Central memory CD8-positive, alpha-beta T cell (primary cell): ENCODE results near the gene TMCO4.

Experiments
- ATAC-seq: fragments of 150-1000 bp; cut with Tn5 transposase; replicated peaks from 2 replicates; pipeline ENCODE4 v1.10.0; 2022; ENCODE audit warnings: mild to moderate bottlenecking, moderate FRiP score, moderate number of reproducible peaks; ENCODE audit not compliant: poor library complexity, severe bottlenecking; ENCODE audit errors: extremely low read depth
- DNase-seq, 2 donors: peaks; one replicate each; pipeline ENCODE4 v3.0.0; 2021; ENCODE audit warnings: low spot score in 2 of 2
- H3K27ac Mint-ChIP-seq: one replicate; pipeline ENCODE4 v1.8.0; 2022; ENCODE audit warnings: low read depth, mild to moderate bottlenecking, moderate library complexity, mixed read lengths
- H3K27me3 Mint-ChIP-seq: one replicate; pipeline ENCODE4 v1.8.0; 2022; ENCODE audit warnings: mixed read lengths
- H3K36me3 Mint-ChIP-seq: one replicate; pipeline ENCODE4 v1.8.0; 2022; ENCODE audit warnings: mild to moderate bottlenecking, moderate library complexity, mixed read lengths; ENCODE audit not compliant: insufficient read depth
- H3K4me1 Mint-ChIP-seq: one replicate; pipeline ENCODE4 v1.8.0; 2022; ENCODE audit warnings: mixed read lengths
- H3K4me3 Mint-ChIP-seq: one replicate; pipeline ENCODE4 v1.8.0; 2022; ENCODE audit warnings: mild to moderate bottlenecking, moderate library complexity, mixed read lengths
- H3K9me3 Mint-ChIP-seq: one replicate; pipeline ENCODE4 v1.8.0; 2022; ENCODE audit warnings: mixed read lengths

TMCO4 gene

GRCh38 chr1:19750101-19750881, 49.4 kb downstream of the TMCO4 start:
- H3K27me3 Mint-ChIP-seq = no peaks in the 10 kb centered on the region
- ATAC-seq (no peak), DNase-seq (no peak)
- H3K36me3 Mint-ChIP-seq = peaks cover 22% of the 10 kb centered on the region
- no peaks in the 10 kb centered on the region for H3K9me3 Mint-ChIP-seq
- no peak overlapping the region for H3K4me3 Mint-ChIP-seq
- H3K27ac Mint-ChIP-seq = no peak overlapping the region
- no peaks in the 10 kb centered on the region for H3K4me1 Mint-ChIP-seq

- no peaks in the 10 kb centered on the region for H3K27me3 Mint-ChIP-seq
- ATAC-seq = no peak
- no peak for DNase-seq
- no peaks in the 10 kb centered on the region for H3K4me1 Mint-ChIP-seq
- no peak overlapping the region for H3K27ac Mint-ChIP-seq
- no peak overlapping the region for H3K4me3 Mint-ChIP-seq
- H3K36me3 Mint-ChIP-seq = peaks cover 19% of the 10 kb centered on the region
- H3K9me3 Mint-ChIP-seq = no peaks in the 10 kb centered on the region
These were observed 50.0 kb downstream of the TMCO4 start for GRCh38 chr1:19749685-19750084.

- DNase-seq (no peak), ATAC-seq (no peak)
- peaks cover 20% of the 10 kb centered on the region for H3K36me3 Mint-ChIP-seq
- H3K4me1 Mint-ChIP-seq = no peaks in the 10 kb centered on the region
- H3K9me3 Mint-ChIP-seq = no peaks in the 10 kb centered on the region
- H3K27ac Mint-ChIP-seq = no peak overlapping the region
- no peaks in the 10 kb centered on the region for H3K27me3 Mint-ChIP-seq
- H3K4me3 Mint-ChIP-seq = no peak overlapping the region
These were observed 52.0 kb downstream of the TMCO4 start for GRCh38 chr1:19747761-19748160.

- ATAC-seq = no peak
- Mint-ChIP-seq H3K9me3 (no peaks in the 10 kb centered on the region), H3K36me3 (peaks cover 15% of the 10 kb centered on the region), H3K27ac (no peak overlapping the region), H3K4me1 (no peaks in the 10 kb centered on the region), H3K4me3 (no peak overlapping the region), H3K27me3 (no peaks in the 10 kb centered on the region)
- DNase-seq = no peak
These were observed 54.8 kb downstream of the TMCO4 start for GRCh38 chr1:19744886-19745285.

DNA sequence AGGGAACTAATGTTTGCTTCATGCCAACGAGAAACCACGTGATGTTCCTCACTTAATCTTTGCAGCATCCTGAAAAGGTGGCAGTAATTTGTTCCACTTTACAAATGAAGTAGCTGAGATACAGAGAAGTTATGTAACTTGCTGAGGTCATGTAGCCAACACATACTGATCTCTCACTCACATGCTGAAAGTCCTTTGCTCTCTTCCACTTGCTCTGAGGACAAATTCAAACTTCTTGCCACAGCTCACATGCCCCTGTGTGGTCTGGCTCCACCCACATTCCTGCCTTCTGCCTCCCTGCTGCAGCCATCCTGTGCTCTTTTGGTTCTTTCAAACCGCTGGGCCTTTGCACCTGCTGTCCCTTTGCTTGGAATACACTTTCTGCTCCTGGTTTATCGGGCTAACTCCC, 55.4 kb downstream of the TMCO4 start:
- Mint-ChIP-seq H3K9me3 (no peaks in the 10 kb centered on the region), H3K27me3 (no peaks in the 10 kb centered on the region), H3K4me3 (no peak overlapping the region), H3K27ac (no peak overlapping the region), H3K36me3 (peaks cover 15% of the 10 kb centered on the region), H3K4me1 (no peaks in the 10 kb centered on the region)
- ATAC-seq (no peak), DNase-seq (no peak)

GRCh38 chr1:19743793-19744192, 55.9 kb downstream of the TMCO4 start:
- H3K36me3 Mint-ChIP-seq = peaks cover 15% of the 10 kb centered on the region
- no peaks in the 10 kb centered on the region for H3K27me3 Mint-ChIP-seq
- H3K4me3 Mint-ChIP-seq = no peak overlapping the region
- no peaks in the 10 kb centered on the region for H3K9me3 Mint-ChIP-seq
- ATAC-seq (no peak), DNase-seq (no peak)
- no peaks in the 10 kb centered on the region for H3K4me1 Mint-ChIP-seq
- no peak overlapping the region for H3K27ac Mint-ChIP-seq

DNA sequence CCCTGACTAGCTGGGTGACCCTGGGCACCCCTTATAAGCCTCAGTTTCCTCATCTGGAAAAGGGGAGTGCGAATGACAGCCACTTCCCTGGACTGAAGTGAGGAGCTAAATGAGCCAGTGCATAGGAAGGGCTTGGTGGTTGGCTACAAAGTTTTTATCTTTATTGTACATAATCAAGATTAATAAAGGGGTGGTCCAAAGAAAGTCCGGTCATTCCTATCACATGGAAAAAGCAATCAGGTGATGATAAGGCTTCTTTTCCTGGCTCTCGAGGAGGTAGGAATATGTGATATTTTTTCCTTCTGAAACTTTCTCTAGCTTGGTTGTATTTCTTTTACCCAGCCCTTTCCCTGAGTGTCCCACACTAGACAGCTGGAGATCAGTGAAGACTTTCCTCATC, 56.5 kb downstream of the TMCO4 start:
- Mint-ChIP-seq H3K9me3 (no peaks in the 10 kb centered on the region), H3K4me3 (no peak overlapping the region), H3K4me1 (no peaks in the 10 kb centered on the region), H3K36me3 (peaks cover 13% of the 10 kb centered on the region), H3K27ac (no peak overlapping the region), H3K27me3 (no peaks in the 10 kb centered on the region)
- DNase-seq = no peak
- ATAC-seq = no peak

GRCh38 chr1:19739628-19740027, 60.1 kb downstream of the TMCO4 start:
- Mint-ChIP-seq H3K27me3 (no peaks in the 10 kb centered on the region), H3K4me1 (no peaks in the 10 kb centered on the region), H3K4me3 (no peak overlapping the region), H3K27ac (no peak overlapping the region), H3K9me3 (no peaks in the 10 kb centered on the region), H3K36me3 (peaks cover 6% of the 10 kb centered on the region)
- ATAC-seq (no peak), DNase-seq (no peak)

DNA sequence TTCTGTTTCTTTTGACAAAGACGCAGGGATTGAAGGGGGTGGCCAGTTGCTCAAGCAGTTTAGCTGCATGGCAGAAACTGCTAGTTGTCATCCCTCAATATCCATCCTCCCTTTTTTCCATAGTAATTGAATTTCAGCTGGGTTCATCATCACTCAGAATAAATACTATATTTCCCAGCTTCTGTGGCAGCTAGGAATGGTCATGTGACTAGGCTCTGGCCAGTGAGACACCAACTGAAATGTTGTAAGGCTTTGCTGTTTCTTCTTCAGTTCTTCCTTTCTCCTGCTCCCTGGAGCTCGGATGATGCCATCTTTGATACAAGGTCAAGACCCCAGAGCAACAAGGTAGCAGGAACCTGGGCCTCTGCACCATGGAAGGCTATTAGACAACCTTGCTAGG, 61.0 kb downstream of the TMCO4 start:
- Mint-ChIP-seq H3K4me1 (no peaks in the 10 kb centered on the region), H3K27me3 (no peaks in the 10 kb centered on the region), H3K36me3 (peaks cover 3% of the 10 kb centered on the region), H3K4me3 (no peak overlapping the region), H3K27ac (no peak overlapping the region), H3K9me3 (no peaks in the 10 kb centered on the region)
- DNase-seq = no peak
- no peak for ATAC-seq

GRCh38 chr1:19738076-19738475, 61.6 kb downstream of the TMCO4 start:
- peaks cover 3% of the 10 kb centered on the region for H3K36me3 Mint-ChIP-seq

DNA sequence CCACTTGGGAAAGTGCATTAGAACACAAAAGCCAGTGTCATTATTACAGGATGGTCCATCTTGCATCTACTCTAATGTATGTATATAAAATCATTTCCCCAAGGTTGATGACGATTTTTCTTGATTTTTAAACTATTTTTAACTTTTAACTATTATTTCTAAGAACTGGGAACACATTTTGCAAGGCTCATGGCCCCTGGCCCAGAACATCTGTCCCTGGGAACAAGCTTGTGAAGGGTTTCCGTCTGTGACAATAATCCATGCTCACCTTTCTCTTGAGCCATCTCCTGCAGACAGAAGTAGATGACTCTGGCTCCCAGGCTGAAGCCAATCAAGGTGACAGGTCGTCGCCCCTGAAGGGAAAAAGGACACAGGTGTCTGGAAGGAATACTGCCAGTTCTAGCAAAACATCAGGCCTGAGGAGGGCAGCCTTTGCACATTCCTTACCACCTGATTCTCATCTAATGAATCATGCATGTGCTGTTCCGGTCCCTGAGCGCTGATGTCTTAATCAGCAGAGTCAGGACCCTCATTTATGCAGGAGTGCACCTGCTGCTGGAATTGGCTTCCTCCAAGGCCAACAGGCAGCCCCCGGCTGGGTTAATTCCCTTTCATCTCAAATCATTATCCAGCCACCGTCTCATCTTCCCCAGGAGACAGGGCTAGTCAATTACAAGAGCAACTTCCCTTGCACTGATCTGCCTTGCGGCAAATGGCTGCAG, 62.5 kb downstream of the TMCO4 start:
- Mint-ChIP-seq H3K4me1 (no peaks in the 10 kb centered on the region), H3K4me3 (no peak overlapping the region), H3K27me3 (no peaks in the 10 kb centered on the region), H3K9me3 (no peaks in the 10 kb centered on the region), H3K27ac (no peak overlapping the region), H3K36me3 (peaks cover 3% of the 10 kb centered on the region)
- ATAC-seq (no peak), DNase-seq (no peak)

More at GRCh38 chr1:19738076-19738475, 61.6 kb downstream of the TMCO4 start:
- no peak overlapping the region for H3K4me3 Mint-ChIP-seq
- H3K9me3 Mint-ChIP-seq = no peaks in the 10 kb centered on the region
- H3K4me1 Mint-ChIP-seq = no peaks in the 10 kb centered on the region
- ATAC-seq (no peak), DNase-seq (no peak)
- H3K27ac Mint-ChIP-seq = no peak overlapping the region
- no peaks in the 10 kb centered on the region for H3K27me3 Mint-ChIP-seq

GRCh38 chr1:19735440-19736127, 64.1 kb downstream of the TMCO4 start:
- Mint-ChIP-seq H3K36me3 (peaks cover 4% of the 10 kb centered on the region), H3K9me3 (peaks cover 5% of the 10 kb centered on the region), H3K27me3 (no peaks in the 10 kb centered on the region), H3K4me1 (no peaks in the 10 kb centered on the region), H3K27ac (no peak overlapping the region), H3K4me3 (no peak overlapping the region)
- DNase-seq = no peak
- ATAC-seq = no peak
